ENCODE measurements around the gene FCRL6.
A peak's percentile ranks its signal among the peaks of the same experiment; 100 is the strongest.

Gene FCRL6

GRCh38 chr1:159802111-159802510 lies at the start of gene FCRL6:
TSS of gene FCRL6 (plus strand) at chr1:159802360. CDS start at chr1:159802425, 65 bp downstream.
- intact Hi-C loops (cut with DNase I) = no loop called here
- peak in 1 of 10 donors; percentile 51 for DNase-seq

- no peak for DNase-seq
- intact Hi-C loops (cut with DNase I) = no loop called here
Measured at GRCh38 chr1:159753386-159753785, 48.8 kb upstream of the FCRL6 start.

GRCh38 chr1:159755451-159756007 lies 46.6 kb upstream of the FCRL6 start:
- intact Hi-C loops (cut with DNase I) = no loop called here

GRCh38 chr1:159756397-159756796 lies 45.8 kb upstream of the FCRL6 start:
- no peak for DNase-seq
- intact Hi-C loops (cut with DNase I) = no loop called here

More at GRCh38 chr1:159755451-159756007, 46.6 kb upstream of the FCRL6 start:
- DNase-seq = no peak

- intact Hi-C loops (cut with DNase I) = no loop called here
- no peak for DNase-seq
Measured at GRCh38 chr1:159763686-159764085, 38.5 kb upstream of the FCRL6 start.

GRCh38 chr1:159765806-159766205 lies 36.4 kb upstream of the FCRL6 start:
- no peak for DNase-seq
- intact Hi-C loops (cut with DNase I) = no loop called here

- DNase-seq = no peak
- intact Hi-C loops (cut with DNase I) = no loop called here
Measured at GRCh38 chr1:159771127-159771895, 30.8 kb upstream of the FCRL6 start.

- intact Hi-C loops (cut with DNase I) = no loop called here
- DNase-seq = no peak
Measured at GRCh38 chr1:159774465-159774864, 27.7 kb upstream of the FCRL6 start.

- intact Hi-C loops (cut with DNase I) = no loop called here
- no peak for DNase-seq
Measured at GRCh38 chr1:159775716-159776115, 26.4 kb upstream of the FCRL6 start.

- no peak for DNase-seq
- intact Hi-C loops (cut with DNase I) = no loop called here
Measured at GRCh38 chr1:159778266-159778665, 23.9 kb upstream of the FCRL6 start.

- DNase-seq = no peak
- intact Hi-C loops (cut with DNase I) = no loop called here
Measured at GRCh38 chr1:159779403-159779851, 22.7 kb upstream of the FCRL6 start.

- intact Hi-C loops (cut with DNase I) = loop anchor here (1.0 to 2.0 kb wide), 2 partner anchors 73 to 110 kb away; no protein-coding TSS in a partner anchor
- DNase-seq = peak; percentile 94 to 99 (median 96)
Measured at GRCh38 chr1:159780583-159781582, 21.3 kb upstream of the FCRL6 start, which contains the start of gene DUSP23. TSS of gene DUSP23 (plus strand) at chr1:159780962. CDS start at chr1:159781101, 139 bp downstream.

GRCh38 chr1:159781992-159782391 lies 20.2 kb upstream of the FCRL6 start:
- intact Hi-C loops (cut with DNase I) = loop anchor here (2.0 kb wide), 1 partner anchor 109 kb away; no protein-coding TSS in a partner anchor
- DNase-seq = peak in 1 of 10 donors; percentile 76

GRCh38 chr1:159783724-159784123 lies 18.4 kb upstream of the FCRL6 start:
- DNase-seq = no peak
- intact Hi-C loops (cut with DNase I) = no loop called here

GRCh38 chr1:159786465-159786864 lies 15.7 kb upstream of the FCRL6 start:
- DNase-seq = peak in 1 of 10 donors; percentile 16
- intact Hi-C loops (cut with DNase I) = no loop called here

- intact Hi-C loops (cut with DNase I) = no loop called here
- DNase-seq = peak in 1 of 10 donors; percentile 28
Measured at GRCh38 chr1:159786966-159787365, 15.2 kb upstream of the FCRL6 start.

- intact Hi-C loops (cut with DNase I) = loop anchor here (10.0 kb wide), 1 partner anchor 214 kb away; no protein-coding TSS in a partner anchor
- DNase-seq = no peak
Measured at GRCh38 chr1:159790237-159790917, 11.8 kb upstream of the FCRL6 start.

- DNase-seq = no peak
- intact Hi-C loops (cut with DNase I) = loop anchor here (10.0 kb wide), 1 partner anchor 214 kb away; no protein-coding TSS in a partner anchor
Measured at GRCh38 chr1:159791031-159791430, 11.1 kb upstream of the FCRL6 start.

- intact Hi-C loops (cut with DNase I) = loop anchor here (10.0 kb wide), 1 partner anchor 213 kb away; no protein-coding TSS in a partner anchor
- peak in 1 of 10 donors; percentile 66 for DNase-seq
Measured at GRCh38 chr1:159791461-159791860, 10.7 kb upstream of the FCRL6 start.

GRCh38 chr1:159795534-159795933 lies 6.6 kb upstream of the FCRL6 start:
- intact Hi-C loops (cut with DNase I) = loop anchor here (5.0 to 10.0 kb wide), 2 partner anchors 57 to 209 kb away; no protein-coding TSS in a partner anchor
- no peak for DNase-seq

Data from posterior cingulate gyrus (tissue), 11 donors.